Measurements from ENCODE around the gene KRTAP16-1.

- TF ChIP-seq, protein P1, sequence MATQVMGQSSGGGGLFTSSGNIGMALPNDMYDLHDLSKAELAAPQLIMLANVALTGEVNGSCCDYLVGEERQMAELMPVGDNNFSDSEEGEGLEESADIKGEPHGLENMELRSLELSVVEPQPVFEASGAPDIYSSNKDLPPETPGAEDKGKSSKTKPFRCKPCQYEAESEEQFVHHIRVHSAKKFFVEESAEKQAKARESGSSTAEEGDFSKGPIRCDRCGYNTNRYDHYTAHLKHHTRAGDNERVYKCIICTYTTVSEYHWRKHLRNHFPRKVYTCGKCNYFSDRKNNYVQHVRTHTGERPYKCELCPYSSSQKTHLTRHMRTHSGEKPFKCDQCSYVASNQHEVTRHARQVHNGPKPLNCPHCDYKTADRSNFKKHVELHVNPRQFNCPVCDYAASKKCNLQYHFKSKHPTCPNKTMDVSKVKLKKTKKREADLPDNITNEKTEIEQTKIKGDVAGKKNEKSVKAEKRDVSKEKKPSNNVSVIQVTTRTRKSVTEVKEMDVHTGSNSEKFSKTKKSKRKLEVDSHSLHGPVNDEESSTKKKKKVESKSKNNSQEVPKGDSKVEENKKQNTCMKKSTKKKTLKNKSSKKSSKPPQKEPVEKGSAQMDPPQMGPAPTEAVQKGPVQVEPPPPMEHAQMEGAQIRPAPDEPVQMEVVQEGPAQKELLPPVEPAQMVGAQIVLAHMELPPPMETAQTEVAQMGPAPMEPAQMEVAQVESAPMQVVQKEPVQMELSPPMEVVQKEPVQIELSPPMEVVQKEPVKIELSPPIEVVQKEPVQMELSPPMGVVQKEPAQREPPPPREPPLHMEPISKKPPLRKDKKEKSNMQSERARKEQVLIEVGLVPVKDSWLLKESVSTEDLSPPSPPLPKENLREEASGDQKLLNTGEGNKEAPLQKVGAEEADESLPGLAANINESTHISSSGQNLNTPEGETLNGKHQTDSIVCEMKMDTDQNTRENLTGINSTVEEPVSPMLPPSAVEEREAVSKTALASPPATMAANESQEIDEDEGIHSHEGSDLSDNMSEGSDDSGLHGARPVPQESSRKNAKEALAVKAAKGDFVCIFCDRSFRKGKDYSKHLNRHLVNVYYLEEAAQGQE (IDR thresholded peaks at IDR 0.05; ENCODE audit: insufficient read depth in 1 of 2, low read depth in 2 of 2, low read length in 2 of 2) = no peak
- TF ChIP-seq TAF1 (IDR thresholded peaks at IDR 0.05; ENCODE audit: borderline replicate concordance, insufficient read depth, low read length) (no peak), POLR2AphosphoS5 (IDR thresholded peaks at IDR 0.05; ENCODE audit: low read depth, low read length) (no peak)
Observed at GRCh38 chr17:41335747-41336146, 26.6 kb upstream of the KRTAP16-1 start.

Data from PFSK-1 (cell line).